PC-3 (cell line): ENCODE results near the gene FIS1.

Experiments
- EZH2phosphoT487 ChIP-seq: fragments of 300-600 bp; sonication (generic); IDR thresholded peaks from 2 replicates; pipeline ENCODE4 v1.6.1; 2018; ENCODE audit warnings: mild to moderate bottlenecking, antibody characterized with exemption, low read length, borderline replicate concordance
- TF ChIP-seq, protein P1 (sequence below): fragments of 300-600 bp; sonication (generic); conservative IDR thresholded peaks from 2 replicates; pipeline ENCODE4 v1.5.1; 2017; ENCODE audit warnings: antibody characterized with exemption, low read depth, mild to moderate bottlenecking, low read length

DNA sequence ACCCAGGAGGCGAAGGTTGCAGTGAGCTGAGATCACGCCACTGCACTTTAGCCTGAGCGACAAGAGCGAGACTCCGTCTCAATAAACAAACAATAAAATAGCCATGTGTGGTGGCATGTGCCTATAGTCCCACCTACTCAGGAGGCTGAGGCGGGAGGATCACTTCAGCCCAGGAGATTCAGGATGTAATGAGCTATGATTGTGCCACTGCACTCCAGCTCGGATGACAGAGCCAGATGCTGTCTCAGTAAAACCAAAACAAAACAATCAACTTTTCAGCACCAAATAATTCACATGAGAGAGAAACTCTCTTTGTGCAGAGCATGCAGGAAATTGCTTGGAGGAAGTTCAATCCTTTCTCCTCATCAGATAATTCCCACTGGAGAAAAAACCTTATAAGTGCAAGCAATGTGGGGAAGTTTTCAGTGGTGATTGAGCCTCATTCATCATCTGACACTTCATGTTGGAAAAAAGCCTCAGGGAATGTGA, 13.4 kb upstream of the FIS1 start:
- TF ChIP-seq, protein P1, sequence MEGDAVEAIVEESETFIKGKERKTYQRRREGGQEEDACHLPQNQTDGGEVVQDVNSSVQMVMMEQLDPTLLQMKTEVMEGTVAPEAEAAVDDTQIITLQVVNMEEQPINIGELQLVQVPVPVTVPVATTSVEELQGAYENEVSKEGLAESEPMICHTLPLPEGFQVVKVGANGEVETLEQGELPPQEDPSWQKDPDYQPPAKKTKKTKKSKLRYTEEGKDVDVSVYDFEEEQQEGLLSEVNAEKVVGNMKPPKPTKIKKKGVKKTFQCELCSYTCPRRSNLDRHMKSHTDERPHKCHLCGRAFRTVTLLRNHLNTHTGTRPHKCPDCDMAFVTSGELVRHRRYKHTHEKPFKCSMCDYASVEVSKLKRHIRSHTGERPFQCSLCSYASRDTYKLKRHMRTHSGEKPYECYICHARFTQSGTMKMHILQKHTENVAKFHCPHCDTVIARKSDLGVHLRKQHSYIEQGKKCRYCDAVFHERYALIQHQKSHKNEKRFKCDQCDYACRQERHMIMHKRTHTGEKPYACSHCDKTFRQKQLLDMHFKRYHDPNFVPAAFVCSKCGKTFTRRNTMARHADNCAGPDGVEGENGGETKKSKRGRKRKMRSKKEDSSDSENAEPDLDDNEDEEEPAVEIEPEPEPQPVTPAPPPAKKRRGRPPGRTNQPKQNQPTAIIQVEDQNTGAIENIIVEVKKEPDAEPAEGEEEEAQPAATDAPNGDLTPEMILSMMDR: no peak
- TF ChIP-seq EZH2phosphoT487: no peak
